ENCODE results near the gene YAF2.
"Not testable (repeated sequence)": the region's sequence is repeated elsewhere in the genome, so short reads cannot be mapped to it uniquely, and the experiment has no call there.

The YAF2 gene

GRCh38 chr12:42255221-42255865 is 17.3 kb upstream of the YAF2 start:
- in situ Hi-C loops (cut with MboI; ENCODE audit: low sequenced_read_pairs), result no loop called here

- in situ Hi-C loops (cut with MboI; ENCODE audit: low sequenced_read_pairs), result not testable (repeated sequence)
These were observed 14.6 kb upstream of the YAF2 start for GRCh38 chr12:42252645-42253044.

GRCh38 chr12:42249033-42249432 is 11.0 kb upstream of the YAF2 start:
- in situ Hi-C loops (cut with MboI; ENCODE audit: low sequenced_read_pairs), result not testable (repeated sequence)

- in situ Hi-C loops (cut with MboI; ENCODE audit: low sequenced_read_pairs), result no loop called here
These were observed 2.2 kb upstream of the YAF2 start for GRCh38 chr12:42240131-42240750.

GRCh38 chr12:42237853-42238239 is 202 bp downstream of the YAF2 start:
- in situ Hi-C loops (cut with MboI; ENCODE audit: low sequenced_read_pairs), result no loop called here

- in situ Hi-C loops (cut with MboI; ENCODE audit: low sequenced_read_pairs), result no loop called here
These were observed 796 bp downstream of the YAF2 start for GRCh38 chr12:42237052-42237852.

GRCh38 chr12:42236017-42236416 is 2.0 kb downstream of the YAF2 start:
- in situ Hi-C loops (cut with MboI; ENCODE audit: low sequenced_read_pairs), result no loop called here

- in situ Hi-C loops (cut with MboI; ENCODE audit: low sequenced_read_pairs), result no loop called here
These were observed 2.6 kb downstream of the YAF2 start for GRCh38 chr12:42235426-42235825.

GRCh38 chr12:42234970-42235369 is 3.1 kb downstream of the YAF2 start:
- in situ Hi-C loops (cut with MboI; ENCODE audit: low sequenced_read_pairs), result no loop called here

- in situ Hi-C loops (cut with MboI; ENCODE audit: low sequenced_read_pairs), result not testable (repeated sequence)
These were observed 10.5 kb downstream of the YAF2 start for GRCh38 chr12:42227525-42227924.

- in situ Hi-C loops (cut with MboI; ENCODE audit: low sequenced_read_pairs), result not testable (repeated sequence)
These were observed 13.5 kb downstream of the YAF2 start for GRCh38 chr12:42224501-42224900.

GRCh38 chr12:42222724-42223123 is 15.3 kb downstream of the YAF2 start:
- in situ Hi-C loops (cut with MboI; ENCODE audit: low sequenced_read_pairs), result no loop called here

GRCh38 chr12:42221726-42222125 is 16.3 kb downstream of the YAF2 start:
- in situ Hi-C loops (cut with MboI; ENCODE audit: low sequenced_read_pairs), result no loop called here

GRCh38 chr12:42217656-42218055 is 20.4 kb downstream of the YAF2 start:
- in situ Hi-C loops (cut with MboI; ENCODE audit: low sequenced_read_pairs), result no loop called here

GRCh38 chr12:42216737-42217136 is 21.3 kb downstream of the YAF2 start:
- in situ Hi-C loops (cut with MboI; ENCODE audit: low sequenced_read_pairs), result no loop called here

GRCh38 chr12:42215759-42216158 is 22.3 kb downstream of the YAF2 start:
- in situ Hi-C loops (cut with MboI; ENCODE audit: low sequenced_read_pairs), result not testable (repeated sequence)

- in situ Hi-C loops (cut with MboI; ENCODE audit: low sequenced_read_pairs), result no loop called here
These were observed 24.1 kb downstream of the YAF2 start for GRCh38 chr12:42213954-42214426.

GRCh38 chr12:42213023-42213422 is 25.0 kb downstream of the YAF2 start:
- in situ Hi-C loops (cut with MboI; ENCODE audit: low sequenced_read_pairs), result no loop called here

- in situ Hi-C loops (cut with MboI; ENCODE audit: low sequenced_read_pairs), result no loop called here
These were observed 29.5 kb downstream of the YAF2 start for GRCh38 chr12:42208574-42208973.

GRCh38 chr12:42204819-42205218 is 33.2 kb downstream of the YAF2 start:
- in situ Hi-C loops (cut with MboI; ENCODE audit: low sequenced_read_pairs), result no loop called here

GRCh38 chr12:42204362-42204761 is 33.7 kb downstream of the YAF2 start:
- in situ Hi-C loops (cut with MboI; ENCODE audit: low sequenced_read_pairs), result no loop called here

GRCh38 chr12:42201063-42201462 is 37.0 kb downstream of the YAF2 start:
- in situ Hi-C loops (cut with MboI; ENCODE audit: low sequenced_read_pairs), result no loop called here

All from HL-60/S4 treated with retinoic acid at 250 ng/mL for 4 days and 3 days (cell line).